GM03348 (cell line): ENCODE results near the gene TIGD6.
A peak's percentile ranks its signal among the peaks of the same experiment; 100 is the strongest.
"Not testable (repeated sequence)": the region's sequence is repeated elsewhere in the genome, so short reads cannot be mapped to it uniquely, and the experiment has no call there.

Experiments used
- DNase-seq: peaks from one replicate; pipeline ENCODE4 v3.0.0; 2012; ENCODE audit warnings: low spot score

Gene TIGD6

GRCh38 chr5:150000256-150000989 lies at the start of gene TIGD6, which contains the start of gene HMGXB3:
Gene TIGD6 (minus strand): TSS chr5:150000654. CDS start chr5:149996348, 4,306 bp downstream.
Gene HMGXB3 (plus strand): TSS chr5:150000739. CDS start chr5:150004853, 4,114 bp downstream.
- peak; percentile 96 for DNase-seq

- no peak for DNase-seq
Observed at GRCh38 chr5:150046031-150046430, 45.6 kb upstream of the TIGD6 start.

- no peak for DNase-seq
Observed at GRCh38 chr5:150045549-150045948, 45.1 kb upstream of the TIGD6 start.

GRCh38 chr5:150044712-150045111 lies 44.3 kb upstream of the TIGD6 start:
- no peak for DNase-seq

GRCh38 chr5:150044329-150044681 lies 43.9 kb upstream of the TIGD6 start:
- no peak for DNase-seq

GRCh38 chr5:150043657-150044328 lies 43.3 kb upstream of the TIGD6 start:
- DNase-seq = no peak

- no peak for DNase-seq
Observed at GRCh38 chr5:150042459-150042858, 42.0 kb upstream of the TIGD6 start.

- no peak for DNase-seq
Observed at GRCh38 chr5:150038547-150038946, 38.1 kb upstream of the TIGD6 start.

- DNase-seq = peak; percentile 93
Observed at GRCh38 chr5:150036513-150036912, 36.1 kb upstream of the TIGD6 start.

GRCh38 chr5:150035139-150035895 lies 34.9 kb upstream of the TIGD6 start:
- DNase-seq = no peak

- peak; percentile 81 for DNase-seq
Observed at GRCh38 chr5:150034662-150035061, 34.2 kb upstream of the TIGD6 start.

GRCh38 chr5:150033334-150033733 lies 32.9 kb upstream of the TIGD6 start:
- DNase-seq = no peak

- DNase-seq = not testable (repeated sequence)
Observed at GRCh38 chr5:150028047-150028446, 27.6 kb upstream of the TIGD6 start.

GRCh38 chr5:150026682-150027172 lies 26.3 kb upstream of the TIGD6 start:
- no peak for DNase-seq

GRCh38 chr5:150024346-150024984 lies 24.0 kb upstream of the TIGD6 start:
- DNase-seq = no peak

GRCh38 chr5:150023136-150023535 lies 22.7 kb upstream of the TIGD6 start:
- no peak for DNase-seq

- DNase-seq = no peak
Observed at GRCh38 chr5:150022681-150023080, 22.2 kb upstream of the TIGD6 start.

- peak; percentile 73 for DNase-seq
Observed at GRCh38 chr5:150022158-150022531, 21.7 kb upstream of the TIGD6 start.

- DNase-seq = peak; percentile 42
Observed at GRCh38 chr5:150021491-150022157, 21.2 kb upstream of the TIGD6 start.

- no peak for DNase-seq
Observed at GRCh38 chr5:150020249-150020648, 19.8 kb upstream of the TIGD6 start.

GRCh38 chr5:150017226-150018005 lies 17.0 kb upstream of the TIGD6 start:
- peak; percentile 42 for DNase-seq
